Measurements from ENCODE around the gene GPHA2.

Gene GPHA2

GRCh38 chr11:64905516-64906313 is 30.0 kb downstream of the GPHA2 start:
- Histone ChIP-seq H3K9me3 (ENCODE audit: control insufficient read depth, low read depth, low read length) (no peaks in the 10 kb centered on the region), H3K36me3 (ENCODE audit: control insufficient read depth, low read depth, low read length) (peaks cover 12% of the 10 kb centered on the region), H3K4me3 (ENCODE audit: low read length) (no peak overlapping the region), H3K9ac (ENCODE audit: low read length) (no peak overlapping the region), H3K4me1 (ENCODE audit: control insufficient read depth, low read depth, low read length) (no peaks in the 10 kb centered on the region), H3K27ac (ENCODE audit: low read length) (no peak overlapping the region), H3K27me3 (ENCODE audit: control insufficient read depth, insufficient read depth, low read length) (no peaks in the 10 kb centered on the region)

- Histone ChIP-seq H3K4me3 (ENCODE audit: low read length) (no peak overlapping the region), H3K9me3 (ENCODE audit: control insufficient read depth, low read depth, low read length) (no peaks in the 10 kb centered on the region)
These were observed 32.3 kb downstream of the GPHA2 start for GRCh38 chr11:64903291-64903833.

GRCh38 chr11:64902102-64902900 is 33.4 kb downstream of the GPHA2 start:
- Histone ChIP-seq H3K36me3 (ENCODE audit: control insufficient read depth, low read depth, low read length) (peaks cover 10% of the 10 kb centered on the region), H3K4me1 (ENCODE audit: control insufficient read depth, low read depth, low read length) (no peaks in the 10 kb centered on the region), H3K27ac (ENCODE audit: low read length) (no peak overlapping the region), H3K27me3 (ENCODE audit: control insufficient read depth, insufficient read depth, low read length) (no peaks in the 10 kb centered on the region), H3K4me3 (ENCODE audit: low read length) (no peak overlapping the region), H3K9ac (ENCODE audit: low read length) (no peak overlapping the region), H3K9me3 (ENCODE audit: control insufficient read depth, low read depth, low read length) (no peaks in the 10 kb centered on the region)

More at GRCh38 chr11:64903291-64903833, 32.3 kb downstream of the GPHA2 start:
- peaks cover 11% of the 10 kb centered on the region for H3K36me3 ChIP-seq (ENCODE audit: control insufficient read depth, low read depth, low read length)
- H3K27ac ChIP-seq (ENCODE audit: low read length) = no peak overlapping the region
- H3K27me3 ChIP-seq (ENCODE audit: control insufficient read depth, insufficient read depth, low read length) = no peaks in the 10 kb centered on the region
- no peak overlapping the region for H3K9ac ChIP-seq (ENCODE audit: low read length)
- no peaks in the 10 kb centered on the region for H3K4me1 ChIP-seq (ENCODE audit: control insufficient read depth, low read depth, low read length)

GRCh38 chr11:64900774-64901173 is 34.9 kb downstream of the GPHA2 start:
- no peaks in the 10 kb centered on the region for H3K4me1 ChIP-seq (ENCODE audit: control insufficient read depth, low read depth, low read length)
- H3K9me3 ChIP-seq (ENCODE audit: control insufficient read depth, low read depth, low read length) = no peaks in the 10 kb centered on the region
- H3K27me3 ChIP-seq (ENCODE audit: control insufficient read depth, insufficient read depth, low read length) = no peaks in the 10 kb centered on the region
- H3K4me3 ChIP-seq (ENCODE audit: low read length) = no peak overlapping the region
- H3K9ac ChIP-seq (ENCODE audit: low read length) = no peak overlapping the region
- no peak overlapping the region for H3K27ac ChIP-seq (ENCODE audit: low read length)
- no peaks in the 10 kb centered on the region for H3K36me3 ChIP-seq (ENCODE audit: control insufficient read depth, low read depth, low read length)

GRCh38 chr11:64900263-64900678 is 35.4 kb downstream of the GPHA2 start:
- Histone ChIP-seq H3K9me3 (ENCODE audit: control insufficient read depth, low read depth, low read length) (no peaks in the 10 kb centered on the region), H3K9ac (ENCODE audit: low read length) (no peak overlapping the region), H3K27me3 (ENCODE audit: control insufficient read depth, insufficient read depth, low read length) (no peaks in the 10 kb centered on the region), H3K27ac (ENCODE audit: low read length) (no peak overlapping the region), H3K36me3 (ENCODE audit: control insufficient read depth, low read depth, low read length) (no peaks in the 10 kb centered on the region), H3K4me3 (ENCODE audit: low read length) (no peak overlapping the region), H3K4me1 (ENCODE audit: control insufficient read depth, low read depth, low read length) (no peaks in the 10 kb centered on the region)

- Histone ChIP-seq H3K27me3 (ENCODE audit: control insufficient read depth, insufficient read depth, low read length) (no peaks in the 10 kb centered on the region), H3K4me1 (ENCODE audit: control insufficient read depth, low read depth, low read length) (no peaks in the 10 kb centered on the region), H3K4me3 (ENCODE audit: low read length) (no peak overlapping the region), H3K9ac (ENCODE audit: low read length) (no peak overlapping the region), H3K9me3 (ENCODE audit: control insufficient read depth, low read depth, low read length) (no peaks in the 10 kb centered on the region), H3K27ac (ENCODE audit: low read length) (no peak overlapping the region), H3K36me3 (ENCODE audit: control insufficient read depth, low read depth, low read length) (no peaks in the 10 kb centered on the region)
These were observed 37.2 kb downstream of the GPHA2 start for GRCh38 chr11:64898541-64898940.

GRCh38 chr11:64898076-64898445 is 37.6 kb downstream of the GPHA2 start:
- H3K4me1 ChIP-seq (ENCODE audit: control insufficient read depth, low read depth, low read length) = no peaks in the 10 kb centered on the region
- no peak overlapping the region for H3K27ac ChIP-seq (ENCODE audit: low read length)
- H3K4me3 ChIP-seq (ENCODE audit: low read length) = no peak overlapping the region
- H3K36me3 ChIP-seq (ENCODE audit: control insufficient read depth, low read depth, low read length) = no peaks in the 10 kb centered on the region
- no peak overlapping the region for H3K9ac ChIP-seq (ENCODE audit: low read length)
- H3K9me3 ChIP-seq (ENCODE audit: control insufficient read depth, low read depth, low read length) = no peaks in the 10 kb centered on the region
- H3K27me3 ChIP-seq (ENCODE audit: control insufficient read depth, insufficient read depth, low read length) = no peaks in the 10 kb centered on the region

- no peaks in the 10 kb centered on the region for H3K4me1 ChIP-seq (ENCODE audit: control insufficient read depth, low read depth, low read length)
- no peak overlapping the region for H3K4me3 ChIP-seq (ENCODE audit: low read length)
- no peaks in the 10 kb centered on the region for H3K9me3 ChIP-seq (ENCODE audit: control insufficient read depth, low read depth, low read length)
- H3K9ac ChIP-seq (ENCODE audit: low read length) = no peak overlapping the region
- H3K27ac ChIP-seq (ENCODE audit: low read length) = no peak overlapping the region
- no peaks in the 10 kb centered on the region for H3K36me3 ChIP-seq (ENCODE audit: control insufficient read depth, low read depth, low read length)
- H3K27me3 ChIP-seq (ENCODE audit: control insufficient read depth, insufficient read depth, low read length) = no peaks in the 10 kb centered on the region
These were observed 38.2 kb downstream of the GPHA2 start for GRCh38 chr11:64897381-64898075.

GRCh38 chr11:64896448-64897022 is 39.2 kb downstream of the GPHA2 start:
- H3K4me1 ChIP-seq (ENCODE audit: control insufficient read depth, low read depth, low read length) = no peaks in the 10 kb centered on the region
- no peak overlapping the region for H3K27ac ChIP-seq (ENCODE audit: low read length)
- H3K36me3 ChIP-seq (ENCODE audit: control insufficient read depth, low read depth, low read length) = no peaks in the 10 kb centered on the region
- H3K4me3 ChIP-seq (ENCODE audit: low read length) = no peak overlapping the region
- no peaks in the 10 kb centered on the region for H3K9me3 ChIP-seq (ENCODE audit: control insufficient read depth, low read depth, low read length)
- no peak overlapping the region for H3K9ac ChIP-seq (ENCODE audit: low read length)
- H3K27me3 ChIP-seq (ENCODE audit: control insufficient read depth, insufficient read depth, low read length) = no peaks in the 10 kb centered on the region

- H3K4me3 ChIP-seq (ENCODE audit: low read length) = no peak overlapping the region
- no peaks in the 10 kb centered on the region for H3K36me3 ChIP-seq (ENCODE audit: control insufficient read depth, low read depth, low read length)
- H3K4me1 ChIP-seq (ENCODE audit: control insufficient read depth, low read depth, low read length) = no peaks in the 10 kb centered on the region
- H3K9me3 ChIP-seq (ENCODE audit: control insufficient read depth, low read depth, low read length) = no peaks in the 10 kb centered on the region
- H3K27ac ChIP-seq (ENCODE audit: low read length) = no peak overlapping the region
- no peaks in the 10 kb centered on the region for H3K27me3 ChIP-seq (ENCODE audit: control insufficient read depth, insufficient read depth, low read length)
- no peak overlapping the region for H3K9ac ChIP-seq (ENCODE audit: low read length)
These were observed 40.8 kb downstream of the GPHA2 start for GRCh38 chr11:64894812-64895452.

Data from iPS-18a (cell line).